Adrenal gland (tissue), 5 donors: ENCODE results near the gene ZBTB6.

Source experiments
- CTCF ChIP-seq, 6 experiments: fragments of 450-650 bp in 4 of 6; fragments of 200-600 bp in 2 of 6; sonication (generic) in 1 of 6; IDR thresholded peaks; 1 replicate in 5 of 6; 2 replicates in 1 of 6; pipeline versions ENCODE4 v1.5.1 to v1.8.0; 2016 to 2021; ENCODE audit warnings: antibody characterized with exemption in 6 of 6, mild to moderate bottlenecking in 2 of 6, moderate library complexity in 1 of 6
- POLR2A ChIP-seq, 2 donors: fragments of 450-650 bp; IDR thresholded peaks; one replicate each; pipeline ENCODE4 v1.6.1; 2017; ENCODE audit warnings: antibody characterized with exemption in 2 of 2, mild to moderate bottlenecking in 2 of 2, moderate library complexity in 1 of 2
- donor health status: DM: no; HTN: no; CAD: no.

DNA sequence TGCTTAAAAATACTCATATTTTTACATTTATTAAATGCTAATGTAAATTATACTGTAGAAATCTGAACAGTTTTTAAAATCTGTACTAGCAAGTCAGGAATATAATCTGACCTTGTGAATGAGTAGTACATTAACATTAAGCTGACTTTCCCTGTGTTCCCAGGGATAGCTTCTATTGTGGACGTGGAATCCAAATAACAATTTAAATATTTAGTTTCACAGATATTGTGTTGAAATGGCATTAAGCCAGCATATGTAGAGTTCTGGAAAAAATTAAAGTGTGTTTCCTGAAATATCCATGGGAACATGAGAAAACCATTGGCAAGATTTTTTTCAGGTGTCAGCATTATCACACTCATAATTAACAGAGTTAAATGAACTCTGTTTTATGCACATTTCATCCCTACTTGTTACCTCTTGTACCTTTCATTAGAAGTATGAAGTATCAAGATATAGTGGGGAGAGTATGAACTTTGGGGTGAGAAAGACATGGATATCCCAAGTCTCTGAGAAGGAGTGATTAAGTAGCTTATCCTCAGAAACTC lies 33.4 kb upstream of the ZBTB6 start:
- TF ChIP-seq CTCF (IDR thresholded peaks at IDR 0.05) (no peak), POLR2A (IDR thresholded peaks at IDR 0.05) (no peak)
